ENCODE results near the gene NELFCD. TPM values are rescaled to one million over a fixed set of nuclear protein-coding genes. Genes with fewer than 3 reads are reported as not detected.

The NELFCD gene
- total and polyA plus RNA-seq, 4 experiments from 2014 or later, result 72.6 to 93.3 (median 82.8) TPM

DNA sequence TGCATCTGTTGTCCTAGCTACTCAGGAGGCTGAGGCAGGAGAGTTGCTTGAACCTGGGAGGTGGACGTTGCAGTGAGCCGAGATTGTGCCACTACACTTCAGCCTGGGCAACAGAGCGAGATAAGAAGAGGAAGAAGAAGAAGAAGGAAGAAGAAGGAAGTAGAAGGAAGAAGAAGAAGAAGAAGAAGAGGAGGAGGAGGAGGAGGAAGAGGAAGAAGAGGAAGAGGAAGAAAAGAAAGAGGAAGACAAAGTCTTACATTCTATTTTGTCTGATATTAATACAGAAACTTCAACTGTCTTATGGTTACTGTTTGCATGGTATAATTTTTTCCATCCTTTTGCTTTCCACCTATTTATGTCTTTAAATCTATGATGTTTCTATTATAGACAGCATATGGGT lies 7.2 kb upstream of the NELFCD start:
- no peak for DNase-seq
- Mint-ChIP-seq H3K27me3 (peaks cover 3 to 4% of the 10 kb centered on the region in 2 donors), H3K4me3 (no peak overlapping the region), H3K27ac (peak overlapping the region in 1 of 7 donors; percentile 4), H3K36me3 (peaks cover 0 to 3% of the 10 kb centered on the region in 2 donors), H3K4me1 (peaks cover 0 to 1% (median 0%) of the 10 kb centered on the region in 4 donors), H3K9me3 (peaks cover 0 to 24% (median 18%) of the 10 kb centered on the region in 8 donors)
- Histone ChIP-seq H3K27ac (ENCODE audit: low read depth, low read length) (no peak overlapping the region), H3K36me3 (ENCODE audit: insufficient read depth, low read length) (no peaks in the 10 kb centered on the region), H3K27me3 (ENCODE audit: insufficient read depth, low read length) (no peaks in the 10 kb centered on the region), H3K9me3 (ENCODE audit: control insufficient read depth in 1 of 2, low read length in 2 of 2) (peaks cover 0 to 5% of the 10 kb centered on the region in 2 donors), H3K4me3 (ENCODE audit: low read length in 2 of 2) (no peak overlapping the region), H3K4me1 (ENCODE audit: insufficient read depth, low read length) (no peaks in the 10 kb centered on the region)
- ChIA-PET POLR2A (ENCODE audit: partially characterized antibody) (interaction anchor here (0.5 kb wide), 1 partner anchor 201 kb away, joined by 3 read pairs; no protein-coding TSS in a partner anchor), CTCF (ENCODE audit: partially characterized antibody) (no interaction called here)
- intact Hi-C loops (cut with micrococcal nuclease), result no loop called here

DNA sequence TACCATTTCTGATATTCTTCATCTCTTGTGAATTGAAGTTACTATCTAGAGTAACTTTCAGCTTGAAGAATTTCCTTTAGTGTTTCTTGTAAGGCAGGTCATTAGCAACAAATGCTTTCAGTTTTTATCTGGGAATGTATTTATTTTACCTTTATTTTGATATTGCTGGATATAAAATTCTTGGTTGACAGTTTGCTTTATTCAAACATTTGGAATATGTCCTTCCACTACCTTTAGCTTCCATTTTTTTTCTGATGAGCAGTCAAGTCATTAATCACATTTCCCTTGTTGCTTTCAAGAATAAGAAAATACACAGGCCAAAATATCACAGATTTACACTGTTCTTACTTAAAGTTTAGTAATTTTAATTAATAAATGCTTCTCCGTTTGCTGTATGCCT lies 5.7 kb upstream of the NELFCD start:
- POLR2A ChIA-PET (ENCODE audit: partially characterized antibody), result no interaction called here

DNA sequence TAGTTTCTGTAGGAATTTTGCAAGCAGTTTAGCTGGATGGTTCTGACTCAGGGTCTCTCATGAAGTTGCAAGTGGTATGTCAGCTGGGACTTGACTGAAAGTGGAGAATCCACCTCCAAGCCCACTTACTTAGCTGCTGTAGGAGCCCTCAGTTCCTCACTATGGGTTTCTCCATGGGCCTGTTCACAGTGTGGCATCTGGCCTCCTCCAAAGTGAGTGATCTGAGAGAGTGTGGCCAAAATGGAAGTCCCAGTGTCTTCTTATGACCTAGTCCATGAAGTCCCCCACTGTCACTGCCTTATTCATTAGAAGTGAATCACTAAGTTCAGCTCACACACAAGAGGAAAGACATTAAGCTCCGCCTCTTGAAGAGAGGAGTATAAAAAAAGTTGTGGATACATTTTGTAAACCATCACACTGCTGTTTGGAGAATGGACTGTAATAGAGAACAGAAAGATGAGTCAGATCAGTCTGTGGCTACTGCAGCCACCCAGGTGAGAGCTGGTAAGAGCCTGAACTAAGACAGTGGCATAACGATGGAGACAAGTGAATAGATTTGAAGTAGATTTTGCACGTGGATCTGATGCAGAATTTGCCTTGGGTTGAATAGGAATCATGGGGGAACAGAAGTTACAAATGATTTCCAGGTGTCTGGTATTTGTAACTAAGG lies 4.9 kb upstream of the NELFCD start:
- POLR2A ChIA-PET (ENCODE audit: partially characterized antibody), result no interaction called here
- DNase-seq, result no peak
- H3K4me3 Mint-ChIP-seq, result peak overlapping the region in 1 of 8 donors; percentile 0

More for the DNA sequence above, 5.7 kb upstream of the NELFCD start:
- H3K27ac ChIP-seq (ENCODE audit: low read depth, low read length), result no peak overlapping the region
- CTCF ChIA-PET (ENCODE audit: partially characterized antibody), result interaction anchor here (1.0 kb wide), 1 partner anchor 91 kb away, joined by 3 read pairs; no protein-coding TSS in a partner anchor
- H3K27me3 Mint-ChIP-seq, result peaks cover 1 to 3% of the 10 kb centered on the region in 2 donors
- peaks cover 0 to 5% of the 10 kb centered on the region in 2 donors for H3K9me3 ChIP-seq (ENCODE audit: control insufficient read depth in 1 of 2, low read length in 2 of 2)
- peaks cover 0 to 24% (median 18%) of the 10 kb centered on the region in 8 donors for H3K9me3 Mint-ChIP-seq
- peaks cover 0 to 3% of the 10 kb centered on the region in 2 donors for H3K36me3 Mint-ChIP-seq
- no peak overlapping the region for H3K4me3 ChIP-seq (ENCODE audit: low read length in 2 of 2)
- no peaks in the 10 kb centered on the region for H3K36me3 ChIP-seq (ENCODE audit: insufficient read depth, low read length)
- intact Hi-C loops (cut with micrococcal nuclease), result no loop called here
- H3K4me3 Mint-ChIP-seq, result no peak overlapping the region
- H3K4me1 ChIP-seq (ENCODE audit: insufficient read depth, low read length), result no peaks in the 10 kb centered on the region
- no peaks in the 10 kb centered on the region for H3K27me3 ChIP-seq (ENCODE audit: insufficient read depth, low read length)
- peaks cover 0 to 1% (median 0%) of the 10 kb centered on the region in 4 donors for H3K4me1 Mint-ChIP-seq
- no peak for DNase-seq
- no peak overlapping the region for H3K27ac Mint-ChIP-seq

DNA sequence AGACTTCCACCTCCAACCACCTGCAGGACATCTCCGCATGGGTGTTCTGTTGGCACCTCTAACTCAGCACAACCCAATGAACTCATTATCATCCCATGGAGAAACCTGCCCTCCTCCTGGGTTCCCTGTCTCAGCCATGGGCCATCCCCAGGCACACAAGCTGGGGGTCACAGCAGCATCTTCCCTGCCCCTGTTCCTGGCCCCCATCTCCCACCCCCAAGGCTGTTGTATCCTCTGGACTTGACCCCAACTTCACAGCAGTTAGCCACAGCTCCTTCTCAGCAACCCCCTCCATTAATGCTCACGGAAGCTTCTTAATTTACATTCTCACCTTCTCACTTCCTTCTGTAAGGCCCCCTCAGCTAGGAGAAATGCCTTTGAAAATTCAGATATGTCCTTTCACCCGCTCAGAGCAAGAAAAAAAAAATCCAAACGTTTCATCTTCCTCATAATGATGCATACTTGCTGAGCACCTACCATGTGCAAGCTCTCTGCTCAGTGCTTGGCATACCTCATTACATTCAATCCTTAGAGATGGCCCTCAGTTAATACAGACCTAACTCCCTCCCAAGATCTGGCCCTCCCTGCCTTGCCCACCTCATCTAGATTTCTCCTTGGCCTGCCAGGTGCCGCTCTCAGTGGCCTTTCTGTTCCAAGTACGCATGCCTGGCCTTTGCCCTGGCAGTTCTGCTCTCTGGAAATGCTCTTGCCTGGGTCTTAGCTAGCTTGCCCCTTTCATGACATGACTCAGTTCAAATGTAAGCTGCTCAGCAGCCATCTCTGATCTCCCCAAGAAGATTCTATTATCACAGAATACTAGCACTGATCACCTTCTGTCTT lies 2.5 kb upstream of the NELFCD start:
- Histone ChIP-seq H3K36me3 (ENCODE audit: insufficient read depth, low read length) (no peaks in the 10 kb centered on the region), H3K27me3 (ENCODE audit: insufficient read depth, low read length) (no peaks in the 10 kb centered on the region), H3K4me1 (ENCODE audit: insufficient read depth, low read length) (peaks cover 22% of the 10 kb centered on the region), H3K9me3 (ENCODE audit: control insufficient read depth in 1 of 2, low read length in 2 of 2) (peaks cover 0 to 5% of the 10 kb centered on the region in 2 donors), H3K27ac (ENCODE audit: low read depth, low read length) (no peak overlapping the region), H3K4me3 (ENCODE audit: low read length in 2 of 2) (no peak overlapping the region)
- peaks cover 0 to 9% of the 10 kb centered on the region in 2 donors for H3K36me3 Mint-ChIP-seq
- peaks cover 10 to 20% (median 15%) of the 10 kb centered on the region in 4 donors for H3K4me1 Mint-ChIP-seq
- peak overlapping the region in 1 of 7 donors; percentile 42 for H3K27ac Mint-ChIP-seq
- peak overlapping the region in 5 of 8 donors; percentile 2 to 76 (median 14) for H3K4me3 Mint-ChIP-seq
- H3K9me3 Mint-ChIP-seq, result peaks cover 0 to 24% (median 17%) of the 10 kb centered on the region in 8 donors
- intact Hi-C loops (cut with micrococcal nuclease), result no loop called here
- no peak for DNase-seq
- ChIA-PET CTCF (ENCODE audit: partially characterized antibody) (interaction anchor here (0.7 to 1.7 kb wide), 2 partner anchors 9 to 108 kb away, joined by 3 to 9 read pairs; no protein-coding TSS in a partner anchor), POLR2A (ENCODE audit: partially characterized antibody) (interaction anchor here (1.0 kb wide), 1 partner anchor 80 kb away, joined by 3 read pairs; no protein-coding TSS in a partner anchor)
- peaks cover 0 to 1% of the 10 kb centered on the region in 2 donors for H3K27me3 Mint-ChIP-seq

More for the DNA sequence above, 4.9 kb upstream of the NELFCD start:
- intact Hi-C loops (cut with micrococcal nuclease), result no loop called here
- no peaks in the 10 kb centered on the region for H3K27me3 ChIP-seq (ENCODE audit: insufficient read depth, low read length)
- H3K4me1 Mint-ChIP-seq, result peaks cover 0 to 1% (median 0%) of the 10 kb centered on the region in 4 donors
- H3K9me3 Mint-ChIP-seq, result peaks cover 0 to 24% (median 18%) of the 10 kb centered on the region in 8 donors
- H3K4me3 ChIP-seq (ENCODE audit: low read length in 2 of 2), result no peak overlapping the region
- CTCF ChIA-PET (ENCODE audit: partially characterized antibody), result interaction anchor here (0.7 to 1.0 kb wide), 2 partner anchors 64 to 90 kb away, joined by 3 read pairs; no protein-coding TSS in a partner anchor
- H3K27ac Mint-ChIP-seq, result no peak overlapping the region
- no peak overlapping the region for H3K27ac ChIP-seq (ENCODE audit: low read depth, low read length)
- no peaks in the 10 kb centered on the region for H3K36me3 ChIP-seq (ENCODE audit: insufficient read depth, low read length)
- H3K36me3 Mint-ChIP-seq, result peaks cover 0 to 3% of the 10 kb centered on the region in 2 donors
- H3K27me3 Mint-ChIP-seq, result peaks cover 1 to 3% of the 10 kb centered on the region in 2 donors
- peaks cover 4% of the 10 kb centered on the region for H3K4me1 ChIP-seq (ENCODE audit: insufficient read depth, low read length)
- peaks cover 0 to 5% of the 10 kb centered on the region in 2 donors for H3K9me3 ChIP-seq (ENCODE audit: control insufficient read depth in 1 of 2, low read length in 2 of 2)

DNA sequence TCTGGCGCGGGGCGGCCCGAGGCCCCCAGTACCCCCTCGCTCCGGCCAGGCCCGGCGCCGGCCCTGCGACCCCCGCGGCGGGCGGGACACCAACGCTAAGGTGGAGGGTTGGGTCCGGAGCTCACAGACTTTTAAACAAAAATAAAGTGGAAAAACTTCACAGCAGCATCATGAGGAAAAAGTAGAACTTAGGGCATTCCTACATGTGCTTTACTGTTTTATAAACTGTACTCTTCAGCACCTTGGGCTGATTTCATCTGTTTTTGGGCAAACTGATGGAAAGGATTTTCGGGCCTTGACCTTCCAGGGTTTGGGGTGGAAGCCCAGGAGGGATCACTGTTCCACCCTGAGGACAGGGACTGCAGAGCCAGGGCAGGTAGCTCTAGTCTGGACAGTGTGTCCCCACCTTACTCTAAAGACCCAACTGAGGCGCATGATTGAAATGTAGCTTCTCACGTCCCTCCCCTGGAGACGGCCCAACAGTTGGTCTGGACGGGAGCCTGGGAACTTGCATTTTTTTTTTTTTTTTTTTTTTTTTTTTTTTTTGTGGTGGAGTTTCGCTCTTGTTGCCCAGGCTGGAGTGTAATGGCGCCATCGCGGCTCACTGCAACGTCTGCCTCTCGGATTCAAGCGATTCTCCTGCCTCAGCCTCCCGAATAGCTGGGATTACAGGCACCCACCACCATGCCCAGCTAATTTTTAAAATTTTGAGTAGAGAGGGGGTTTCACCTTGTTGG lies 740 bp downstream of the NELFCD start:
- Mint-ChIP-seq H3K4me1 (peaks cover 31 to 41% (median 36%) of the 10 kb centered on the region in 4 donors), H3K36me3 (peaks cover 5 to 18% of the 10 kb centered on the region in 2 donors), H3K27ac (peak overlapping the region; percentile 72 to 97 (median 93)), H3K9me3 (peaks cover 0 to 5% (median 1%) of the 10 kb centered on the region in 8 donors), H3K27me3 (no peaks in the 10 kb centered on the region), H3K4me3 (peak overlapping the region; percentile 91 to 97 (median 94))
- peak overlapping the region; percentile 66 for H3K27ac ChIP-seq (ENCODE audit: low read depth, low read length)
- no peaks in the 10 kb centered on the region for H3K9me3 ChIP-seq (ENCODE audit: control insufficient read depth in 1 of 2, low read length in 2 of 2)
- ChIA-PET POLR2A (ENCODE audit: partially characterized antibody) (interaction anchor here (0.6 to 5.0 kb wide), 12 partner anchors 11 to 1584 kb away, joined by 3 to 39 read pairs (median 3); partner anchors contain the start of gene ATP5F1E), CTCF (ENCODE audit: partially characterized antibody) (interaction anchor here (0.6 to 1.7 kb wide), 3 partner anchors 15 to 140 kb away, joined by 3 to 5 read pairs (median 3); no protein-coding TSS in a partner anchor)
- peak in 3 of 5 donors; percentile 19 to 26 (median 21) for DNase-seq
- H3K4me1 ChIP-seq (ENCODE audit: insufficient read depth, low read length), result peaks cover 41% of the 10 kb centered on the region
- no peaks in the 10 kb centered on the region for H3K27me3 ChIP-seq (ENCODE audit: insufficient read depth, low read length)
- peaks cover 12% of the 10 kb centered on the region for H3K36me3 ChIP-seq (ENCODE audit: insufficient read depth, low read length)
- H3K4me3 ChIP-seq (ENCODE audit: low read length in 2 of 2), result peak overlapping the region; percentile 82 to 95
- intact Hi-C loops (cut with micrococcal nuclease), result loop anchor here (1.0 to 5.0 kb wide), 5 partner anchors 25 to 329 kb away; partner anchors contain the start of genes ATP5F1E, CTSZ and STX16

DNA sequence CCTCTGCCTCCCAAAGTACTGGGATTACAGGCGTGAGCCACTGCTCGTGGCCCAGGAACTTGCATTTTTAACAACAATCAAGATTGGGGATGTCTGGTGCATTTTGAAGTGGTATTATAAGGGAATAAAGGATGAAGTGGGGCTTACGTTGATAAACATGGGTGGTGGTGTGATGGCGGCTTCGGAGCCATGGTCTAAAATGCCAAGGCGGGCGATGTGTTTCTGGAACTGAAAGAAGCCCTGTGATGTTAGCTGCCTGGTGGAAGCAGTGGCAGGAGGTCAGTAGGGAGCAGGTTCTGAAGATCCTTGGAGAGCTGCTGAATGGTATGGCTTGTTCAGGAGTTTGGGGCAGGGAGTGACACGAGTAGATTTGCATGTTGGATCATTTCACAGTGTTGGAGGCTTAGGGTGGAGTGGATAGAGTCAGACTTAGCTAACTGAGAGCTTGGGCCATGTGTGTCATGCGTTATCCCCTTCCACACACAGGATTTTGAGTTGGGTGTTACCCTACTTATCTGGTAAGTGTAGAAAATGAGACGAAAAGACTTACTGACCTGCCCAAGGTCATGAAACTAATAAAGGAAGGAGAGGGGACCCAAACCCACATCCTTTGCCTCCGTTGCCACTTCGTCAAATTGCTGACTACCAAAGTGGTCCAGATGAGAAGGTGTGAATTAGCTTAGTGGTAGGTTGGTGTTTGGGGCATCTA lies 1.5 kb downstream of the NELFCD start:
- H3K27me3 Mint-ChIP-seq, result no peaks in the 10 kb centered on the region
- peak in 3 of 5 donors; percentile 6 to 30 (median 14) for DNase-seq

More for the DNA sequence above, 1.5 kb downstream of the NELFCD start:
- Mint-ChIP-seq H3K36me3 (peaks cover 10 to 25% of the 10 kb centered on the region in 2 donors), H3K4me3 (peak overlapping the region; percentile 91 to 97 (median 94)), H3K9me3 (no peaks in the 10 kb centered on the region), H3K27ac (peak overlapping the region; percentile 72 to 95 (median 89)), H3K4me1 (peaks cover 35 to 46% (median 40%) of the 10 kb centered on the region in 4 donors)
- POLR2A ChIA-PET (ENCODE audit: partially characterized antibody), result interaction anchor here (0.6 to 5.0 kb wide), 10 partner anchors 10 to 1585 kb away, joined by 3 to 39 read pairs (median 4); partner anchors contain the start of gene ATP5F1E
- CTCF ChIA-PET (ENCODE audit: partially characterized antibody), result interaction anchor here (0.7 to 1.7 kb wide), 4 partner anchors 12 to 141 kb away, joined by 3 to 4 read pairs (median 3); partner anchors contain the start of gene ATP5F1E
- peaks cover 41% of the 10 kb centered on the region for H3K4me1 ChIP-seq (ENCODE audit: insufficient read depth, low read length)
- H3K36me3 ChIP-seq (ENCODE audit: insufficient read depth, low read length), result peaks cover 20% of the 10 kb centered on the region
- H3K9me3 ChIP-seq (ENCODE audit: control insufficient read depth in 1 of 2, low read length in 2 of 2), result no peaks in the 10 kb centered on the region
- intact Hi-C loops (cut with micrococcal nuclease), result loop anchor here (5.0 kb wide), 1 partner anchor 330 kb away; the partner anchor contains the start of gene STX16
- H3K27ac ChIP-seq (ENCODE audit: low read depth, low read length), result peak overlapping the region; percentile 13
- peak overlapping the region in 1 of 2 donors; percentile 3 for H3K4me3 ChIP-seq (ENCODE audit: low read length in 2 of 2)
- no peaks in the 10 kb centered on the region for H3K27me3 ChIP-seq (ENCODE audit: insufficient read depth, low read length)

Measured in CD4-positive, alpha-beta memory T cell (primary cell).